ENCODE results near the gene CBX6. TPM values are rescaled to one million over a fixed set of nuclear protein-coding genes. Genes with fewer than 3 reads are reported as not detected.

CBX6 gene
- polyA plus RNA-seq, 2 of the 4 experiments (the other 2 are of a cell fraction), result 9.8 to 24.0 TPM

DNA sequence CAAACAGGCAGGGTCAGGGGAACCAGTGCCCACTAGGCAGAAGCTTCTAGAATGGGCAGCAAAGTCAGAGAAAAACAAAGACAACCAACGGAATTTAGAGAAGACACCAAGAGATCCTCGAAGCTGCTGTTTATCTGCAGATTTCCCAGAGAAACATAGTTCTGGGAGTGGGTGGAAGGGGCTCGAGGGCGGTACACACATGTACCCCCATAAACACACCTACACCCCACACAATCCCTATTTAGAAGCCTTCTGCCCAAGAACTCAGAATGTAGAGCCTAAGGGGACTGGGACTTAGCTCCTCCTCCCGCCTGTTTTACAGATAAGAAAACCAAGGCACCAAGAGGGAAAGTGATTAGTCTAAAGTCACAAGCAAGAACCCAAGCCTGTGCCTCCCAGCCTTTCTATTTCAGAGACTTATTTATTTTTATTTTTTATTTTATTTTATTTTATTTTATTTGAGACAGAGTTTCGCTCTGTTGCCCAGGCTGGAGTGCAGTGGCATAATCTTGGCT, 34.5 kb downstream of the CBX6 start:
- Histone ChIP-seq H3K27ac (no peak overlapping the region), H3K9me3 (no peaks in the 10 kb centered on the region), H3K4me1 (peaks cover 23% of the 10 kb centered on the region; the same call in 2 of the 3 replicates), H3K4me3 (no peak overlapping the region), H3K4me2 (no peak overlapping the region)
- ChIA-PET POLR2A (no interaction called here), CTCF (interaction anchor here (1.2 to 6.6 kb wide), 6 partner anchors 10 to 71 kb away, joined by 3 to 48 read pairs (median 4); partner anchors contain the start of gene CBX6)
- ATAC-seq (no peak), DNase-seq (ENCODE audit: low read depth in 1 of 2, low spot score in 1 of 2) (no peak), FAIRE-seq (no peak)
- 75% methylated on average over 6 of the region's 6 CpGs for WGBS (ENCODE audit: missing lambda C conversion rate)
- TF ChIP-seq ESRRA (IDR thresholded peaks at IDR 0.05; ENCODE audit: borderline replicate concordance, low read length) (no peak), RAD21 (conservative IDR thresholded peaks at IDR 0.05 in 1 of 2, IDR thresholded peaks at IDR 0.05 in 1 of 2) (no peak), ZFP36 (IDR thresholded peaks at IDR 0.05; ENCODE audit: borderline replicate concordance, partially characterized antibody) (no peak), SREBF2 (IDR thresholded peaks at IDR 0.05) (no peak), SMC3 (IDR thresholded peaks at IDR 0.05) (no peak), MAFK (IDR thresholded peaks at IDR 0.05; ENCODE audit: partially characterized antibody) (no peak), HOXA7 (CRISPR knock-in tag; IDR thresholded peaks at IDR 0.05) (no peak), BHLHE40 (IDR thresholded peaks at IDR 0.05; ENCODE audit: low read depth, low read length) (no peak)
- TF ChIP-seq, protein P1, sequence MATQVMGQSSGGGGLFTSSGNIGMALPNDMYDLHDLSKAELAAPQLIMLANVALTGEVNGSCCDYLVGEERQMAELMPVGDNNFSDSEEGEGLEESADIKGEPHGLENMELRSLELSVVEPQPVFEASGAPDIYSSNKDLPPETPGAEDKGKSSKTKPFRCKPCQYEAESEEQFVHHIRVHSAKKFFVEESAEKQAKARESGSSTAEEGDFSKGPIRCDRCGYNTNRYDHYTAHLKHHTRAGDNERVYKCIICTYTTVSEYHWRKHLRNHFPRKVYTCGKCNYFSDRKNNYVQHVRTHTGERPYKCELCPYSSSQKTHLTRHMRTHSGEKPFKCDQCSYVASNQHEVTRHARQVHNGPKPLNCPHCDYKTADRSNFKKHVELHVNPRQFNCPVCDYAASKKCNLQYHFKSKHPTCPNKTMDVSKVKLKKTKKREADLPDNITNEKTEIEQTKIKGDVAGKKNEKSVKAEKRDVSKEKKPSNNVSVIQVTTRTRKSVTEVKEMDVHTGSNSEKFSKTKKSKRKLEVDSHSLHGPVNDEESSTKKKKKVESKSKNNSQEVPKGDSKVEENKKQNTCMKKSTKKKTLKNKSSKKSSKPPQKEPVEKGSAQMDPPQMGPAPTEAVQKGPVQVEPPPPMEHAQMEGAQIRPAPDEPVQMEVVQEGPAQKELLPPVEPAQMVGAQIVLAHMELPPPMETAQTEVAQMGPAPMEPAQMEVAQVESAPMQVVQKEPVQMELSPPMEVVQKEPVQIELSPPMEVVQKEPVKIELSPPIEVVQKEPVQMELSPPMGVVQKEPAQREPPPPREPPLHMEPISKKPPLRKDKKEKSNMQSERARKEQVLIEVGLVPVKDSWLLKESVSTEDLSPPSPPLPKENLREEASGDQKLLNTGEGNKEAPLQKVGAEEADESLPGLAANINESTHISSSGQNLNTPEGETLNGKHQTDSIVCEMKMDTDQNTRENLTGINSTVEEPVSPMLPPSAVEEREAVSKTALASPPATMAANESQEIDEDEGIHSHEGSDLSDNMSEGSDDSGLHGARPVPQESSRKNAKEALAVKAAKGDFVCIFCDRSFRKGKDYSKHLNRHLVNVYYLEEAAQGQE (IDR thresholded peaks at IDR 0.05), result no peak
- TF ChIP-seq, protein P2, sequence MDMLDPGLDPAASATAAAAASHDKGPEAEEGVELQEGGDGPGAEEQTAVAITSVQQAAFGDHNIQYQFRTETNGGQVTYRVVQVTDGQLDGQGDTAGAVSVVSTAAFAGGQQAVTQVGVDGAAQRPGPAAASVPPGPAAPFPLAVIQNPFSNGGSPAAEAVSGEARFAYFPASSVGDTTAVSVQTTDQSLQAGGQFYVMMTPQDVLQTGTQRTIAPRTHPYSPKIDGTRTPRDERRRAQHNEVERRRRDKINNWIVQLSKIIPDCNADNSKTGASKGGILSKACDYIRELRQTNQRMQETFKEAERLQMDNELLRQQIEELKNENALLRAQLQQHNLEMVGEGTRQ (IDR thresholded peaks at IDR 0.05), result no peak

DNA sequence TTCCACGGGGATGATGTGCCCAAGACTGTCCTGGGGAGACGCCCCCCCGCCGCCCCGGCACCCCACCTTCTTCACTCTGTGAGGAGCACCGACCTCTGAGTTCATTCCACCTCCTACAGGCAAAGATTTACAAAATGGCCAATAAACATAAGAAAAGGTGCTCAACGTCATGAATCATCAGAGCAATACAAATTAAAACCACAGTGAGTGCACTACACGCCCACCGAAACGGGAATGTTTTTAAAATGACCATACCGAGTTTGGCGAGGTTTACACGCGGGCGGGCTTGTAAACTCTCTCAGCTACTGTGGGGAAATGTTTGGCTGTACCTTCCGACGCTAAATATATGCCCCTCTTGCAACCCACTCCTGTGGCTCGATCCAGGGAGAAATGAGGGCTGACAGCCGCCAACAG, 36.1 kb downstream of the CBX6 start:
- Histone ChIP-seq H3K4me2 (peak overlapping the region; percentile 43), H3K27ac (peak overlapping the region in 1 of 2 experiments; percentile 68; a peak in 3 of 6 replicates), H3K4me1 (peaks cover 28% of the 10 kb centered on the region), H3K4me3 (no peak overlapping the region), H3K9me3 (no peaks in the 10 kb centered on the region)
- DNase-seq (ENCODE audit: low read depth in 1 of 2, low spot score in 1 of 2) (no peak), ATAC-seq (no peak), FAIRE-seq (no peak)
- POLR2A ChIA-PET, result no interaction called here
- TF ChIP-seq MAFK (IDR thresholded peaks at IDR 0.05; ENCODE audit: partially characterized antibody) (no peak), RNF2 (IDR thresholded peaks at IDR 0.05; ENCODE audit: borderline replicate concordance, low read depth) (no peak), MYC (IDR thresholded peaks at IDR 0.05; ENCODE audit: borderline replicate concordance, low read length) (no peak), CEBPB (IDR thresholded peaks at IDR 0.05) (no peak), HDAC2 (IDR thresholded peaks at IDR 0.05) (no peak), ZC3H11A (IDR thresholded peaks at IDR 0.05) (no peak), RARB (CRISPR knock-in tag; IDR thresholded peaks at IDR 0.05) (no peak), HEYL (CRISPR knock-in tag; IDR thresholded peaks at IDR 0.05) (no peak), TFCP2L1 (CRISPR knock-in tag; IDR thresholded peaks at IDR 0.05) (no peak), ZSCAN20 (CRISPR knock-in tag; IDR thresholded peaks at IDR 0.05) (no peak), FOSL2 (IDR thresholded peaks at IDR 0.05) (no peak), FOSL2 (CRISPR knock-in tag; IDR thresholded peaks at IDR 0.05) (no peak), POLR2A (IDR thresholded peaks at IDR 0.05; ENCODE audit: low read length) (no peak), HMGXB4 (CRISPR knock-in tag; IDR thresholded peaks at IDR 0.05; ENCODE audit: borderline replicate concordance) (no peak)
- TF ChIP-seq, protein P3, sequence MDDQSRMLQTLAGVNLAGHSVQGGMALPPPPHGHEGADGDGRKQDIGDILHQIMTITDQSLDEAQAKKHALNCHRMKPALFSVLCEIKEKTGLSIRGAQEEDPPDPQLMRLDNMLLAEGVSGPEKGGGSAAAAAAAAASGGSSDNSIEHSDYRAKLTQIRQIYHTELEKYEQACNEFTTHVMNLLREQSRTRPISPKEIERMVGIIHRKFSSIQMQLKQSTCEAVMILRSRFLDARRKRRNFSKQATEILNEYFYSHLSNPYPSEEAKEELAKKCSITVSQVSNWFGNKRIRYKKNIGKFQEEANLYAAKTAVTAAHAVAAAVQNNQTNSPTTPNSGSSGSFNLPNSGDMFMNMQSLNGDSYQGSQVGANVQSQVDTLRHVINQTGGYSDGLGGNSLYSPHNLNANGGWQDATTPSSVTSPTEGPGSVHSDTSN (IDR thresholded peaks at IDR 0.05), result no peak
- 21% methylated on average over 18 of the region's 19 CpGs for WGBS (ENCODE audit: missing lambda C conversion rate)
- CTCF ChIA-PET, result interaction anchor here (0.8 to 6.6 kb wide), 4 partner anchors 8 to 102 kb away, joined by 3 to 48 read pairs (median 12); partner anchors contain the start of gene NPTXR

All from A549 (cell line).